NB4 (cell line): ENCODE measurements around the gene TASP1.

ENCODE experiments used
- DNase-seq: peaks from one replicate; pipeline ENCODE4 v3.0.0; 2010; ENCODE audit warnings: low read depth
- H3K4me3 ChIP-seq: one replicate; pipeline ENCODE4 v1.5.1; 2011; ENCODE audit warnings: mild to moderate bottlenecking, low read depth, low read length, moderate library complexity
- MYC ChIP-seq: IDR thresholded peaks from 2 replicates; pipeline ENCODE4 v1.6.1; 2011; ENCODE audit warnings: low read depth, low read length
- POLR2A ChIP-seq: IDR thresholded peaks from 2 replicates; pipeline ENCODE4 v1.6.1; 2011; ENCODE audit warnings: mild to moderate bottlenecking; ENCODE audit not compliant: insufficient read length; ENCODE audit errors: extremely low read depth
- TF ChIP-seq, protein P1 (sequence below): IDR thresholded peaks from 2 replicates; pipeline ENCODE4 v1.6.1; 2011; ENCODE audit warnings: low read depth, low read length
- TF ChIP-seq, protein P2 (sequence below): IDR thresholded peaks from one replicate; pipeline ENCODE4 v1.5.1; 2012; ENCODE audit warnings: low read depth, low read length

The TASP1 gene

DNA sequence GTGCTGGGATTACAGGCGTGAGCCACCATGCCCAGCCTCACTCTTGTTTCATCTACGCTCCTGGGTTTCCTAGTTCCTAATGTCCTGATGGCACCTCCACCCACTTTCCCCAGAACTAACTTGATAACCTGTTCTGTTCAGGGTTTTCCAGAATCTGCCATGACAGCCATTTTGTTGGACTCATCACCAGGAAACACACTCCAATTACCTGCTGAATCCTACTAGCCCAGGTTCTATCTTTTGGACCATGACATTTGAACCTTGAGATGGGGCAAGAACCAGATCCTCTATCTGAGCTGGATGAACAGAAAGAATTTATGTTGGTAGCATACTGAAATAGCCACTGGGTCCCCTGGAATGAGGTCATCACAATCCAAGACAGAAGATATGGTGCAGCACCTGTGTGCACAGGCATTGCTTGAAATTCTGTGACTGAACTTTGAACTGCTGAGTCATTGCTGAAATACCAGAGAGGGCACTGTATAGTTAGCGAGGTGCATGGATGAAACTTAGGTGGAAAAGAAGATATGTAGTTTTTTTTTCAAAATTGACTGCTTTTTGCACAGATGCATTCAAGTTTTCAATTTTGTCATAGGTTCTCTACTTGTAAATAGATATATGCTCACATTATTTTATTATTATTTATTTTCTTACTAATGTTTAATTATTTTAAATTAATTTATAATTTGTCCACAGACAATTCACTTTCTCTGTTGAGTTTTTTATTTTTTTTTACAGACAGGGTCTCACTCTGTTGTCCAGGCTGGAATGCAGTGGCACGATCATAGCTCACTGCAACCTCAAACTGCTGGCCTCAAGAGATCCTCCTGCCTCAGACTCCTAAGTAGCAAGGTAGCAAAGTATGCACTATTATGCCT, 42.8 kb upstream of the TASP1 start:
- no peak overlapping the region for H3K4me3 ChIP-seq
- DNase-seq = peak; percentile 14
- TF ChIP-seq, protein P1, sequence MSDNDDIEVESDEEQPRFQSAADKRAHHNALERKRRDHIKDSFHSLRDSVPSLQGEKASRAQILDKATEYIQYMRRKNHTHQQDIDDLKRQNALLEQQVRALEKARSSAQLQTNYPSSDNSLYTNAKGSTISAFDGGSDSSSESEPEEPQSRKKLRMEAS = no peak
- no peak for TF ChIP-seq POLR2A
- TF ChIP-seq, protein P2, sequence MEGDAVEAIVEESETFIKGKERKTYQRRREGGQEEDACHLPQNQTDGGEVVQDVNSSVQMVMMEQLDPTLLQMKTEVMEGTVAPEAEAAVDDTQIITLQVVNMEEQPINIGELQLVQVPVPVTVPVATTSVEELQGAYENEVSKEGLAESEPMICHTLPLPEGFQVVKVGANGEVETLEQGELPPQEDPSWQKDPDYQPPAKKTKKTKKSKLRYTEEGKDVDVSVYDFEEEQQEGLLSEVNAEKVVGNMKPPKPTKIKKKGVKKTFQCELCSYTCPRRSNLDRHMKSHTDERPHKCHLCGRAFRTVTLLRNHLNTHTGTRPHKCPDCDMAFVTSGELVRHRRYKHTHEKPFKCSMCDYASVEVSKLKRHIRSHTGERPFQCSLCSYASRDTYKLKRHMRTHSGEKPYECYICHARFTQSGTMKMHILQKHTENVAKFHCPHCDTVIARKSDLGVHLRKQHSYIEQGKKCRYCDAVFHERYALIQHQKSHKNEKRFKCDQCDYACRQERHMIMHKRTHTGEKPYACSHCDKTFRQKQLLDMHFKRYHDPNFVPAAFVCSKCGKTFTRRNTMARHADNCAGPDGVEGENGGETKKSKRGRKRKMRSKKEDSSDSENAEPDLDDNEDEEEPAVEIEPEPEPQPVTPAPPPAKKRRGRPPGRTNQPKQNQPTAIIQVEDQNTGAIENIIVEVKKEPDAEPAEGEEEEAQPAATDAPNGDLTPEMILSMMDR = no peak
- TF ChIP-seq MYC = no peak

DNA sequence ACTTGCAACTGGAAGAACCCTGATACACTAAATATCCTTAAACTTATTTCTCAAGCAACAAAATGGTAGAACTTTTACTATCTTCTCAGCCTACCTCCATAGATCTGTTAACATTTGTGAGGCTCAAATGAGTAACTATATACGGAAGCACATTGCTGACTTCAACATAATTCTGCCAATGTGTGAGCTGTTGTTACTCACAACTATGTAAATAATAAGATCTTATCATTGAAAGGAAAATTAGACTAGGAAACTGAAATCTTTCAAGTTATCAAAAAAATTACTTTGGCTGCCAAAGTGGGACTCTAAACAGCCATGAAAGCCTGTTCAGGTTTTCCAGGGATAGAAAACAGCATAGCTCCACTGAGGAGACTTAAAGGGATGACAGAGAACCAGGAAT, 40.2 kb upstream of the TASP1 start:
- no peak for DNase-seq
- TF ChIP-seq POLR2A (no peak), MYC (no peak)
- TF ChIP-seq, protein P1 = no peak
- TF ChIP-seq, protein P2 = no peak
- H3K4me3 ChIP-seq = no peak overlapping the region

DNA sequence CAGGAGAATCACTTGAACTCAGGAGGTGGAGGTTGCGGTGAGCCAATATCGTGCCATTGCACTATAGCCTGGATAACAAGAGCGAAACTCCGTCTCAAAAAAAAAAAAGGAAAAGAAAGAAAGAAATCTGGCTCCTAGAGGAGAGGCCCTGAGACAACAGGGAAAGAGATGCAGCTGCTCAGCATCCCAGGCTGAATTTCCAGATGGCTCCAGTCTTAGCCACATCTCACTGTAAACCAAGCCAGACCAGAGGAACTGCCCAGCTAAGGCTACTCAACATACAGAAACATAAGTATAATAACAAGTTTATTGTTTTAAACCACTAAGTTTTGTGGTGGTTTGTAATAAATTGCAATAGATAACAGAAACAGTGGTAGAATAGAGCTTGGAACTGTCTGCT, 38.5 kb upstream of the TASP1 start:
- DNase-seq = no peak
- TF ChIP-seq POLR2A (no peak), MYC (no peak)
- TF ChIP-seq, protein P2 = no peak
- TF ChIP-seq, protein P1 = no peak
- H3K4me3 ChIP-seq = no peak overlapping the region

DNA sequence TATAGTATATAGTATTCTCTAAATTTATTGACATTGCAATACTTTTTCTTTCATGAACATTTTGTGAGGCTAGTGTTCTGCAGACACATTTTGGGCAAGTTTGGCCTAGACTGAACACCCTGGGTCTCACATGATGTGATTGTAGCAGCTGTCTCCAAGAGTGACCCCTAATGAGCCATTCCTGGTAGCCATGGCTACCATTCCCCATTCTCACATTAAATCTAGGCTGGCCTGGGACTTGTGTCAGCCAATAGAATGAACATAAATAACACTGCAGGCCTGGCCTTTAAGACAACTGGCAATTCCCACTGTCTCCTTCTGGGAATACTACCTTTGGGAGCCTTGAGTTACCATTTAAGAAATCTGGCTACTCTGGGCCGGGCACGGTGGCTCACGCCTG, 38.0 kb upstream of the TASP1 start:
- DNase-seq = no peak
- TF ChIP-seq, protein P2 = no peak
- TF ChIP-seq, protein P1 = no peak
- TF ChIP-seq MYC (no peak), POLR2A (no peak)
- no peak overlapping the region for H3K4me3 ChIP-seq

DNA sequence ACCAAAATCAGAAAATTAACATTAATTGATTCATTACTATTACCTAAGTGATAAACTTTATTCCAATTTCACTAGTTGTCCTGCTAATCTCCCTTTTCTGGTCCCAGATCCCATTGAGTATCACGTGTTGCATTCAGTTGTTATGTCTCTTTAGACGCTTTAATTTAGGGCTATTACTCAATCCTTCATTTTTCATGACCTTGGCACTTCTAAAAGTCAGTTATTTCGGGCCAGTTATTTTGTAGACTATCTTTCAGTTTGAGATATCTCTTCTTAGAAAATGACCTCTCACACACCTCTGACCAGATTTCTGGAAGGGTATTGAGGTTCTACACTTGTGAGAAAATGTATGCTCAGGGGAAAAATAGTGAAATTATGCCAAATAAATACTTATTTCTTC, 34.0 kb upstream of the TASP1 start:
- TF ChIP-seq MYC (no peak), POLR2A (no peak)
- TF ChIP-seq, protein P1 = no peak
- TF ChIP-seq, protein P2 = no peak
- H3K4me3 ChIP-seq = no peak overlapping the region
- DNase-seq = no peak
